Astrocyte (in vitro differentiated cells and primary cell): Measurements from ENCODE around the gene IFRD1.

Source experiments
- EZH2 ChIP-seq: IDR thresholded peaks from 2 replicates; pipeline ENCODE4 v1.6.1; 2012; ENCODE audit warnings: mild to moderate bottlenecking, low read length, inconsistent platforms; ENCODE audit not compliant: insufficient read depth
- TF ChIP-seq, protein P1 (sequence below): IDR thresholded peaks from 2 replicates; pipeline ENCODE4 v1.5.1; 2011; ENCODE audit warnings: low read depth, mild to moderate bottlenecking, inconsistent platforms, low read length, moderate library complexity; ENCODE audit not compliant: insufficient read depth

DNA sequence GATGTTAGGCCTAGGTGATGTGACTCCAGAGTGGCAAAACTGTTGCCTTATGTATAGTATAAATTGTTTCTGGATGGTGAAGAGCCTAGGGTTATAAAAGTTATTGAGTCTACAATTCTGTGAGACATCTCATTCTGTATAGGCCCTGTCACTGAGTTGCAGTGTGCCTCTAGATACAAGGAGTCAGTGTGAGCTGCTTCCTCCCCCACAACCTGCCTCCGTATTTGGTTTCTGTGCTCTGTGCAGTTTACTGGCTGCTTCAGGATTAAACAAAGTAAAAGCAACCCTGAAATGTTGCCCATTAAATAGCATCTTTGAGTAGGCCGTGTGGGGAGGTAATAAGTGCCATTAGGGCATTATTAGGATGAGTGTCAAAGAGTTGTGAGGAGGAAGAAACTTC is 1.9 kb upstream of the IFRD1 start:
- no peak for TF ChIP-seq EZH2
- TF ChIP-seq, protein P1, sequence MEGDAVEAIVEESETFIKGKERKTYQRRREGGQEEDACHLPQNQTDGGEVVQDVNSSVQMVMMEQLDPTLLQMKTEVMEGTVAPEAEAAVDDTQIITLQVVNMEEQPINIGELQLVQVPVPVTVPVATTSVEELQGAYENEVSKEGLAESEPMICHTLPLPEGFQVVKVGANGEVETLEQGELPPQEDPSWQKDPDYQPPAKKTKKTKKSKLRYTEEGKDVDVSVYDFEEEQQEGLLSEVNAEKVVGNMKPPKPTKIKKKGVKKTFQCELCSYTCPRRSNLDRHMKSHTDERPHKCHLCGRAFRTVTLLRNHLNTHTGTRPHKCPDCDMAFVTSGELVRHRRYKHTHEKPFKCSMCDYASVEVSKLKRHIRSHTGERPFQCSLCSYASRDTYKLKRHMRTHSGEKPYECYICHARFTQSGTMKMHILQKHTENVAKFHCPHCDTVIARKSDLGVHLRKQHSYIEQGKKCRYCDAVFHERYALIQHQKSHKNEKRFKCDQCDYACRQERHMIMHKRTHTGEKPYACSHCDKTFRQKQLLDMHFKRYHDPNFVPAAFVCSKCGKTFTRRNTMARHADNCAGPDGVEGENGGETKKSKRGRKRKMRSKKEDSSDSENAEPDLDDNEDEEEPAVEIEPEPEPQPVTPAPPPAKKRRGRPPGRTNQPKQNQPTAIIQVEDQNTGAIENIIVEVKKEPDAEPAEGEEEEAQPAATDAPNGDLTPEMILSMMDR: no peak
